HCT116 (cell line): ENCODE data around the gene TMED10.

Source experiments
- CEBPB ChIP-seq: IDR thresholded peaks from 2 replicates; pipeline ENCODE4 v1.6.1; 2012; ENCODE audit warnings: low read depth
- EGR1 ChIP-seq: IDR thresholded peaks from 2 replicates; pipeline ENCODE4 v1.6.1; 2012; ENCODE audit warnings: low read depth
- EZH2 ChIP-seq: fragments of 200-600 bp; sonication (generic); IDR thresholded peaks from 2 replicates; pipeline ENCODE4 v1.6.1; 2017; ENCODE audit warnings: antibody characterized with exemption, mixed run types
- POLR2A ChIP-seq: IDR thresholded peaks from 2 replicates; pipeline ENCODE4 v1.7.0; 2011; ENCODE audit warnings: borderline replicate concordance; ENCODE audit not compliant: insufficient read depth, insufficient read length; ENCODE audit errors: extremely low read depth
- POLR2AphosphoS5 ChIP-seq: IDR thresholded peaks from 2 replicates; pipeline ENCODE4 v1.6.1; 2011; ENCODE audit warnings: mild to moderate bottlenecking, low read depth, low read length, moderate library complexity
- ZNF274 ChIP-seq: fragments of 200-500 bp; sonication (Bioruptor generic); IDR thresholded peaks from 2 replicates; pipeline ENCODE4 v1.6.1; 2014; ENCODE audit warnings: mild to moderate bottlenecking, low read depth, low read length, inconsistent platforms
- TF ChIP-seq, protein P1 (sequence below), 3 experiments: fragments of 200-600 bp in 1 of 3; sonication (generic) in 1 of 3; IDR thresholded peaks in 2 of 3; conservative IDR thresholded peaks in 1 of 3; 2 replicates each; pipeline ENCODE4 v1.5.1; 2012 to 2017; ENCODE audit warnings: low read depth in 2 of 3, low read length in 2 of 3, antibody characterized with exemption in 1 of 3, borderline replicate concordance in 1 of 3, control low read depth in 1 of 3, mild to moderate bottlenecking in 1 of 3, mixed read lengths in 1 of 3, mixed run types in 1 of 3, moderate library complexity in 1 of 3; ENCODE audit not compliant: insufficient read depth in 1 of 3
- TF ChIP-seq, protein P2 (sequence below): IDR thresholded peaks from 2 replicates; pipeline ENCODE4 v1.6.1; 2012

DNA sequence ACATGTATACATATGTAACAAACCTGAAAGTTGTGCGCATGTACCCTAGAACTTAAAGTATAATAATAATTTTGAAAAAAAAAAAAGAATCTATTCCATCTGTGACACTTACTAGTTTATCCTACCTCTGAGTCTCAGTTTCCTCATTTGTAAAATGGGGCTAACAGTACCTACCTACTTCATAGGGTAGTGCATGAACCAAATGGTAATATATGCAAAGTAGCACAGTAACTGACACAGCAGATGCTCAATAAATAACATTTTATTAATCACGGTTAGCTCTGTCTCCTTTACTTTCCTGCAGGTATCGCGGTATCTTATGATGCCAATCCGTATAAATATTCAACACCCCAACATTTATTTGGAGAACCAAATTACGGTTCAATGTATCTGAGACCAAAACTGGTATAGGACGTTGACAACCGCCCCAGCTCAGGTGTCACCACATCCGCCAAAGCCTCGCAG is 703 bp downstream of the TMED10 start:
- TF ChIP-seq, protein P1, sequence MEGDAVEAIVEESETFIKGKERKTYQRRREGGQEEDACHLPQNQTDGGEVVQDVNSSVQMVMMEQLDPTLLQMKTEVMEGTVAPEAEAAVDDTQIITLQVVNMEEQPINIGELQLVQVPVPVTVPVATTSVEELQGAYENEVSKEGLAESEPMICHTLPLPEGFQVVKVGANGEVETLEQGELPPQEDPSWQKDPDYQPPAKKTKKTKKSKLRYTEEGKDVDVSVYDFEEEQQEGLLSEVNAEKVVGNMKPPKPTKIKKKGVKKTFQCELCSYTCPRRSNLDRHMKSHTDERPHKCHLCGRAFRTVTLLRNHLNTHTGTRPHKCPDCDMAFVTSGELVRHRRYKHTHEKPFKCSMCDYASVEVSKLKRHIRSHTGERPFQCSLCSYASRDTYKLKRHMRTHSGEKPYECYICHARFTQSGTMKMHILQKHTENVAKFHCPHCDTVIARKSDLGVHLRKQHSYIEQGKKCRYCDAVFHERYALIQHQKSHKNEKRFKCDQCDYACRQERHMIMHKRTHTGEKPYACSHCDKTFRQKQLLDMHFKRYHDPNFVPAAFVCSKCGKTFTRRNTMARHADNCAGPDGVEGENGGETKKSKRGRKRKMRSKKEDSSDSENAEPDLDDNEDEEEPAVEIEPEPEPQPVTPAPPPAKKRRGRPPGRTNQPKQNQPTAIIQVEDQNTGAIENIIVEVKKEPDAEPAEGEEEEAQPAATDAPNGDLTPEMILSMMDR (IDR thresholded peaks at IDR 0.05 in 2 of 3, conservative IDR thresholded peaks at IDR 0.05 in 1 of 3; ENCODE audit: borderline replicate concordance in 1 of 3, insufficient read depth in 1 of 3, low read depth in 2 of 3, low read length in 2 of 3) = no peak
- no peak for TF ChIP-seq POLR2A
- peak; percentile 32; the same call in 1 of the 2 replicates for TF ChIP-seq EGR1
- TF ChIP-seq POLR2AphosphoS5 = no peak
- no peak for TF ChIP-seq CEBPB
- no peak for TF ChIP-seq EZH2
- no peak for TF ChIP-seq ZNF274
- TF ChIP-seq, protein P2, sequence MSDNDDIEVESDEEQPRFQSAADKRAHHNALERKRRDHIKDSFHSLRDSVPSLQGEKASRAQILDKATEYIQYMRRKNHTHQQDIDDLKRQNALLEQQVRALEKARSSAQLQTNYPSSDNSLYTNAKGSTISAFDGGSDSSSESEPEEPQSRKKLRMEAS = no peak
